Prostate gland (tissue), 2 donors: Measurements from ENCODE around the gene CD48.

Experiments used
- CTCF ChIP-seq, 4 experiments: fragments of 200-600 bp in 2 of 4; fragments of 450-650 bp in 2 of 4; sonication (generic) in 2 of 4; IDR thresholded peaks; 1 replicate in 3 of 4; 2 replicates in 1 of 4; pipeline ENCODE4 v1.5.1; 2016 to 2019; ENCODE audit warnings: antibody characterized with exemption in 4 of 4, mild to moderate bottlenecking in 2 of 4, moderate library complexity in 2 of 4
- POLR2A ChIP-seq: fragments of 450-650 bp; IDR thresholded peaks from one replicate; pipeline ENCODE4 v1.6.1; 2016; ENCODE audit warnings: antibody characterized with exemption, mild to moderate bottlenecking

GRCh38 chr1:160708801-160709200, 2.8 kb downstream of the CD48 start:
- no peak for TF ChIP-seq POLR2A
- TF ChIP-seq CTCF (IDR thresholded peaks at IDR 0.05): no peak
